SJSA1 (cell line): ENCODE measurements around the gene SLC6A9. TPM values are rescaled to one million over a fixed set of nuclear protein-coding genes. Genes with fewer than 3 reads are reported as not detected.

Experiments
- DNase-seq, 2 experiments: peaks; one replicate each; pipeline ENCODE4 v3.0.0-alpha.2; 2015 to 2020; ENCODE audit warnings: low spot score in 2 of 2, low read depth in 1 of 2
- H3K27ac ChIP-seq: fragments of 250-450 bp; sonication (Bioruptor Pico); 2 replicates; pipeline ENCODE4 v1.5.1; 2020; ENCODE audit warnings: mild to moderate bottlenecking, moderate library complexity
- H3K27me3 ChIP-seq: fragments of 250-450 bp; sonication (Bioruptor Pico); replicated peaks from 2 replicates; pipeline ENCODE4 v1.5.1; 2020; ENCODE audit warnings: mild to moderate bottlenecking, moderate library complexity
- H3K36me3 ChIP-seq: fragments of 250-450 bp; sonication (Bioruptor Pico); 2 replicates; pipeline ENCODE4 v1.5.1; 2020; ENCODE audit warnings: mild to moderate bottlenecking
- H3K4me1 ChIP-seq: fragments of 250-450 bp; sonication (Bioruptor Pico); replicated peaks from 2 replicates; pipeline ENCODE4 v1.6.1; 2021; ENCODE audit warnings: mild to moderate bottlenecking
- H3K4me3 ChIP-seq: fragments of 250-450 bp; sonication (Bioruptor Pico); 2 replicates; pipeline ENCODE4 v1.5.1; 2020; ENCODE audit warnings: mild to moderate bottlenecking
- H3K9me3 ChIP-seq: fragments of 250-450 bp; sonication (Bioruptor Pico); replicated peaks from 2 replicates; pipeline ENCODE4 v1.5.1; 2020; ENCODE audit warnings: mild to moderate bottlenecking
- total RNA-seq: library from RNA; depleted of rRNA; stranded (reverse); fragments of >200 nt; shearing (Covaris generic); gene quantifications from 2 replicates; pipeline ENCODE4 v1.2.3, GENCODE V29; 2014; rRNA removed

Gene SLC6A9
- total RNA-seq, 1 experiment from 2014 or later: 0.66 TPM

DNA sequence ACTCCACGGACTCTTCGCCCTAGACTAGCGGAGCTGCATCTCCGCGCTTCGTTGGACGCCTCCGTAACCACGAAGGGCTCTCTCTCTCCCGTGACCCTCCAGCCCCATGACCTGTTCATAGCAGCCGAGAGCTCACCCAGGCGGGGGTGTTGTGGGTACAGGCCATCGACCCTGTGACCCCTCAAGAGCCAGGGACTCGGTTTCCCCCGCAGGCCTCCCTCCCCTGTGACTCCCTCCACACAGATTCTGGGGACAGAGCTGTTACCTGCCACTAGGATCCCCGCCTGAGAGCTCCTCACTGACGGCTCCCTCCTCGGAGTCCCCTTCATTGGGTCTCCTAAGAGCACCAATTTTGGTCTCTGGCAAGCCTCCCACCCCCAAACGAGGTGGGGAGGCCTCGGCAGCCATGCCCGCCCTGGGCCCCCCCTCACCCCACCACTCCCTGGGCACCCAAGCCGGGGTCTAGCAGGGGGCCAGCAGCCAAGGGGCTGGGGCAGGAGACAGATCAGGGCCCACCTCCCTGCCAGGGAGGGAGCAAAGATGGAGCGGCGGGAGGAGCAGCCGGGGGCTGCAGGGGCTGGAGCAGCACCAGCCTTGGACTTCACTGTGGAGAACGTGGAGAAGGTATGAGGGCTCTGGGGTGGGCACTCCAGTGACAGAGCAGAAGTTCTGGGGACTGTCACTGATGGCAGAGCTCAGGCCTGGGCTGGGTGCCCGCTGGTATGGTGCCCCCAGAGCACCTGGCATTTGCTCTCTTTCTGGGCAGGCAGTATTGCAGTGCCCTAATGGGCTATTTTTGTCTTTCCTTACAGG, 84.0 kb downstream of the SLC6A9 start:
- peaks cover 21% of the 10 kb centered on the region for H3K4me1 ChIP-seq
- peak overlapping the region; percentile 99 for H3K27ac ChIP-seq
- DNase-seq: no peak
- H3K4me3 ChIP-seq: peak overlapping the region; percentile 61
- H3K36me3 ChIP-seq: peaks cover 21% of the 10 kb centered on the region; the same call in 1 of the 2 replicates
- H3K27me3 ChIP-seq: no peaks in the 10 kb centered on the region
- H3K9me3 ChIP-seq: no peaks in the 10 kb centered on the region

Other genes with a start within 250 kb of the SLC6A9 start
- not detected in 2 replicates for gene ARTN, start 97.7 kb downstream of the SLC6A9 start, total RNA-seq
- gene IPO13, start 84.5 kb downstream of the SLC6A9 start, total RNA-seq: 14.3 and 25.8 TPM in 2 replicates
- gene DPH2, start 61.5 kb downstream of the SLC6A9 start, total RNA-seq: 20.3 and 50.3 TPM in 2 replicates
- 154 and 235 TPM in 2 replicates for gene ATP6V0B, start 56.5 kb downstream of the SLC6A9 start, total RNA-seq
- gene B4GALT2, start 52.3 kb downstream of the SLC6A9 start, total RNA-seq: 70.2 and 81.8 TPM in 2 replicates
- gene CCDC24, start 39.9 kb downstream of the SLC6A9 start, total RNA-seq: 1.7 and 4.1 TPM in 2 replicates
- gene KLF17, start 87.4 kb upstream of the SLC6A9 start, total RNA-seq: not detected in 2 replicates
- not detected in 2 replicates for gene KLF18, start 110.2 kb upstream of the SLC6A9 start, total RNA-seq
- gene DMAP1, start 182.0 kb upstream of the SLC6A9 start, total RNA-seq: 9.9 and 10.8 TPM in 2 replicates